Right atrium auricular region (tissue), 2 donors: ENCODE measurements around the gene DNAJB6. TPM values are rescaled to one million over a fixed set of nuclear protein-coding genes. Genes with fewer than 3 reads are reported as not detected.

ENCODE experiments used
- DNase-seq: peaks from one replicate; pipeline ENCODE4 v3.0.0-alpha.2; 2019; ENCODE audit warnings: low spot score
- H3K27ac ChIP-seq, 2 donors: fragments of 200-600 bp; sonication (generic); 1 replicate in 1 of 2; 2 replicates in 1 of 2; pipeline ENCODE4 v1.5.1; 2016 to 2019
- H3K27me3 ChIP-seq, 2 donors: fragments of 200-600 bp; sonication (generic); one replicate each; pipeline versions ENCODE4 v1.5.1 to v1.6.0; 2017 to 2019
- H3K36me3 ChIP-seq: fragments of 200-600 bp; sonication (generic); one replicate; pipeline ENCODE4 v1.5.1; 2016
- H3K4me1 ChIP-seq, 2 donors: fragments of 200-600 bp; sonication (generic); one replicate each; pipeline versions ENCODE4 v1.5.1 to v1.6.0; 2017 to 2019
- H3K4me3 ChIP-seq, 2 donors: fragments of 200-600 bp; sonication (generic); 1 replicate in 1 of 2; 2 replicates in 1 of 2; pipeline ENCODE4 v1.5.1; 2017 to 2019; ENCODE audit warnings: mild to moderate bottlenecking in 1 of 2, moderate library complexity in 1 of 2
- H3K9me3 ChIP-seq, 2 donors: fragments of 200-600 bp; sonication (generic); one replicate each; pipeline ENCODE4 v1.5.1; 2019
- CTCF ChIP-seq, 2 donors: fragments of 200-600 bp; sonication (generic); IDR thresholded peaks; one replicate each; pipeline ENCODE4 v1.5.1; 2019; ENCODE audit warnings: antibody characterized with exemption in 2 of 2
- total RNA-seq, 2 donors: library from RNA; depleted of rRNA; stranded (reverse); fragments of >200 nt; gene quantifications; one replicate each; pipeline ENCODE4 v1.1.0, GENCODE V29; 2016

The DNAJB6 gene
- total RNA-seq, 2 donors from 2014 or later: 134 to 137 TPM

DNA sequence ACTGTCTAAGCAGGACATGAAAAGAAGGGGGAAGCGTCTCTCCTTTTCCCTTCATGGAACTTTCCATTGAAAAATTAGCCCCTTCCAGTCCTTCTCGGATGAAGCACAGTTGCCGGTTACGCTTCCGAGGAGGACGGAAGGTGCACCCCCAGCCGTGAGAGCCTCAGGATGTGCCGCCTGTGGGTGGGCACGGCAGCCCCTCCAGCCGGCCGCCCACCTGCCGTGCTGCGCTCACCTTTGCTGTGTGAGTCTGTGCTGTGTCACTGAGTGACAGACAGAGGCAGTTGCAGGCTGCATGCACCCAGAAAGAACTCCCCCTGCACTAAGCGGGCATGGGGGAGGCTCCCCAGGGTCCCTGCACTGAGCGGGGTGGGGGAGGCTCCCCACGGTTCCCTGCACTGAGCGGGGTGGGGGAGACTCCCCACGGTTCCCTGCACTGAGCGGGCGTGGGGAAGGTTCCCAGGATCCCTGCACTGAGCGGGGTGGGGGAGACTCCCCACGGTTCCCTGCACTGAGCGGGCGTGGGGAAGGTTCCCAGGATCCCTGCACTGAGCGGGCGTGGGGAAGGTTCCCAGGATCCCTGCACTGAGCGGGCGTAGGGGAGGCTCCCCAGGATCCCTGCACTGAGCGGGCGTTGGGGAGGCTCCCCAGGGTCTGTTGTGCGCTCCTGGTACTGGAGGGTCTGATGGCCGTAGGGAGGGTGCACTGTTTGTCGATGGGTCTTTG is 74.2 kb downstream of the DNAJB6 start:
- DNase-seq: no peak
- Histone ChIP-seq H3K27me3 (no peaks in the 10 kb centered on the region), H3K4me1 (peaks cover 0 to 14% of the 10 kb centered on the region in 2 donors), H3K4me3 (no peak overlapping the region), H3K9me3 (no peaks in the 10 kb centered on the region), H3K27ac (no peak overlapping the region), H3K36me3 (peaks cover 50% of the 10 kb centered on the region)
- TF ChIP-seq CTCF (IDR thresholded peaks at IDR 0.05): no peak

DNA sequence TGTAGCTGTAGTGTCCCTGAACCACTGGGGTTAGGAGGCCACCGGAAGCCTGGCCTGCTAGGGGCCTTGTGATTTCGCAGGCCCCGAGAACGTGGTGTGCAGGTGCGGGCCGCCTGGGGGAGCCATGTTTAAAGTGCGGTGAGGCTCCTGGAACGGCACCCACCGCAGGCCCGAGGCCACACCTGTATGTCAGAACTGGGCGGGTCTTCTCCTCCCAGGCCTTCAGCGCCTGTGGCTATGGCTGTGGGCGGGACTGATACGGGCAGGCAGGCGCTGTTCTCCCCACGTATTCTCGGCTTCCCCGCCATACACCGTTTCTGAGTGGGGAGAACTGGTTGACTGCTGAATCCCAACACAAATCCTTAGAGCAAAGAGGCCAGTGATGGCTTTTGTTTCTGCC is 74.8 kb downstream of the DNAJB6 start:
- Histone ChIP-seq H3K4me1 (peaks cover 0 to 9% of the 10 kb centered on the region in 2 donors), H3K36me3 (peaks cover 50% of the 10 kb centered on the region), H3K27ac (no peak overlapping the region), H3K9me3 (no peaks in the 10 kb centered on the region), H3K4me3 (no peak overlapping the region), H3K27me3 (no peaks in the 10 kb centered on the region)
- no peak for TF ChIP-seq CTCF (IDR thresholded peaks at IDR 0.05)
- DNase-seq: no peak

DNA sequence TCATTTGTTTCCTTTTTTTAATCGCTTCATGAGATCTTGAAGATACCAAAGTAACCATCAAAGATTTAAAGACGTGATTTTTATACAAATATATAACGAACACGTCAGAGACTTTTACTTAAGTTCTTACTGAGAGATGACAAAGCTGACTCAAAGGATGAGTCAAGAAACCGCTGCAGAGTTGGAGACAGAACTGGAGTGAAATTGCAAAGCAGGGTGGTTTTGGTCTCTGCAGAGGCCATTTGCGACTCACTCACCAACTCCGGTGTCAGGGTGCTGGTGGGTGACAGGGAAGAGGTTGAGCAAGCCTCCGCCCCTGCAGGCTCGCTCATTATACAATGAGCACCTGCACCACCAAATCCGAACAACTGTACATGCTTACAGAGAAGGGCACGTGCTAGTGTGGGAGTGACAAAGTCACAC is 75.2 kb downstream of the DNAJB6 start:
- Histone ChIP-seq H3K36me3 (peaks cover 51% of the 10 kb centered on the region), H3K4me1 (peaks cover 0 to 8% of the 10 kb centered on the region in 2 donors), H3K27me3 (no peaks in the 10 kb centered on the region), H3K9me3 (no peaks in the 10 kb centered on the region), H3K27ac (no peak overlapping the region), H3K4me3 (no peak overlapping the region)
- TF ChIP-seq CTCF (IDR thresholded peaks at IDR 0.05): no peak
- no peak for DNase-seq

DNA sequence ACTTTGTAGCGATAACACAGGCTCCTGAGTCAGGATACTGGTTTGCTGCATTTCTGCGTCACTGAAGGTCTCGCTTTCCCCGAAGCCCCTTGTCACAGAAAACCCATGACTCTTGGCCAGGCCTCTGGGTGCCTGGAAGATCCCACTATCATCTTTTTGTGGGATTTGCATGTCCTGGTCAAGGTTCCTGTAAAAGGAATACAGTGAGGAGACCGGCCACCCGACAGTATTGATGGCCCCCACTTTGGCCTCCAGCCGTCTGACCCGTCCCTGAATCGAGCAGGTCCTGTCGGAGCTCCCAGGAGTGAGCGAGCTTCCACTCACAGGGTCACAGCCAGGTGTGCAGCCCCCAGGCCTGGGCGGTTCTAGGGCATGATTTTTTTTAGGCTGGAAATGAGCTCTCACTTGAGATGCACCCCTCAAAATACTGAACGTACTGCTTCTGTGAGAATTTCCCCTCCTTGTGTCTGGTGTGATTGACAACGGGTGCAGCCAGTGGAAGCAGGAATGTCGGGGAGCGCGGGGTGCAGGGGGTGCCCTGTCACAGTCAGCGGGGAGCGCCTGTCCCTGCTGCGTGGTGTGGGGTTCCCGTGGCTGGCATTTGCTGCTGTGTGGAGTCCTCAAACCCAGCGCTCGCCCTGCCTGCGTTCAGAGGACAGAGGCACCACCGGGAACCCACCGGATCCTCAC is 75.8 kb downstream of the DNAJB6 start:
- no peaks in the 10 kb centered on the region for H3K27me3 ChIP-seq
- TF ChIP-seq CTCF (IDR thresholded peaks at IDR 0.05): no peak
- H3K9me3 ChIP-seq: no peaks in the 10 kb centered on the region
- peaks cover 57% of the 10 kb centered on the region for H3K36me3 ChIP-seq
- H3K27ac ChIP-seq: no peak overlapping the region
- H3K4me3 ChIP-seq: no peak overlapping the region
- H3K4me1 ChIP-seq: peaks cover 0 to 8% of the 10 kb centered on the region in 2 donors
- no peak for DNase-seq

- no peak for DNase-seq
- Histone ChIP-seq H3K27me3 (no peaks in the 10 kb centered on the region), H3K36me3 (peaks cover 70% of the 10 kb centered on the region), H3K27ac (no peak overlapping the region), H3K9me3 (no peaks in the 10 kb centered on the region), H3K4me3 (no peak overlapping the region), H3K4me1 (peaks cover 0 to 8% of the 10 kb centered on the region in 2 donors)
- TF ChIP-seq CTCF (IDR thresholded peaks at IDR 0.05): no peak
Observed at GRCh38 chr7:157413881-157414701, 77.3 kb downstream of the DNAJB6 start.
